ENCODE results near the gene NDUFA6.
"Not testable (repeated sequence)": the region's sequence is repeated elsewhere in the genome, so short reads cannot be mapped to it uniquely, and the experiment has no call there.

The NDUFA6 gene

GRCh38 chr22:42111798-42112197 lies 21.2 kb upstream of the NDUFA6 start:
- DNase-seq, result no peak

GRCh38 chr22:42108848-42109247 lies 18.3 kb upstream of the NDUFA6 start:
- no peak for DNase-seq

- DNase-seq, result not testable (repeated sequence)
Measured at GRCh38 chr22:42104332-42104860, 13.8 kb upstream of the NDUFA6 start.

- DNase-seq, result no peak
Measured at GRCh38 chr22:42101199-42101598, 10.6 kb upstream of the NDUFA6 start.

GRCh38 chr22:42091455-42091782 lies 847 bp upstream of the NDUFA6 start:
- no peak for DNase-seq

GRCh38 chr22:42086051-42086450 lies 4.5 kb downstream of the NDUFA6 start:
- no peak for DNase-seq

GRCh38 chr22:42084874-42085273 lies 5.7 kb downstream of the NDUFA6 start:
- DNase-seq, result no peak

GRCh38 chr22:42083119-42083518 lies 7.5 kb downstream of the NDUFA6 start:
- no peak for DNase-seq

GRCh38 chr22:42080287-42080686 lies 10.3 kb downstream of the NDUFA6 start:
- peak; percentile 39 to 47 (median 40) for DNase-seq

- DNase-seq, result peak; percentile 100
Measured at GRCh38 chr22:42079319-42080251, 11.0 kb downstream of the NDUFA6 start, which contains the start of gene SMDT1. Gene SMDT1, plus strand, starts transcription at chr22:42079700. Its CDS starts 69 bp downstream, at chr22:42079769.

- no peak for DNase-seq
Measured at GRCh38 chr22:42078469-42079318, 11.9 kb downstream of the NDUFA6 start.

GRCh38 chr22:42077486-42078125 lies 13.0 kb downstream of the NDUFA6 start:
- no peak for DNase-seq

GRCh38 chr22:42076764-42077485 lies 13.6 kb downstream of the NDUFA6 start:
- no peak for DNase-seq

GRCh38 chr22:42074846-42075676 lies 15.5 kb downstream of the NDUFA6 start:
- no peak for DNase-seq

GRCh38 chr22:42074132-42074811 lies 16.3 kb downstream of the NDUFA6 start, which contains the start of gene PHETA2:
Gene PHETA2, plus strand, starts transcription at chr22:42074248. Its CDS starts 3,046 bp downstream, at chr22:42077294.
- peak; percentile 23 to 68 (median 44) for DNase-seq

GRCh38 chr22:42073621-42074041 lies 16.9 kb downstream of the NDUFA6 start:
- no peak for DNase-seq

GRCh38 chr22:42072606-42073330 lies 17.8 kb downstream of the NDUFA6 start:
- no peak for DNase-seq

- DNase-seq, result not testable (repeated sequence)
Measured at GRCh38 chr22:42071508-42071907, 19.1 kb downstream of the NDUFA6 start.

All from suppressor macrophage treated with lipopolysaccharide for 1 hour (primary cell).